Heart left ventricle (tissue), 13 donors: ENCODE data around the gene LRRC71.

Source experiments
- CTCF ChIP-seq, 12 donors: fragments of 200-600 bp; sonication (generic) in 4 of 12; IDR thresholded peaks; one replicate each; pipeline versions ENCODE4 v1.5.0 to v1.8.0; 2018 to 2022; ENCODE audit warnings: antibody characterized with exemption in 12 of 12, mild to moderate bottlenecking in 5 of 12
- POLR2A ChIP-seq, 2 donors: fragments of 450-650 bp; IDR thresholded peaks; one replicate each; pipeline ENCODE4 v1.6.1; 2017; ENCODE audit warnings: antibody characterized with exemption in 2 of 2, mild to moderate bottlenecking in 2 of 2, moderate library complexity in 2 of 2
- donor health status: ischemic (EF 13 %, LVEDD 7.1; RV severe dilation, severe dysfunction).
- donor health status: DM: no; HTN: yes; CAD: no.
- donor health status: DM: no; HTN: no; CAD: no.
- donor health status: ischemic (EF 25% LVEDD 6.9; RV normal size, moderate dysfunction).
- donor health status: ischemic (EF 25% LVEDD 5.7; RV mildly dilated, moderate dysfunction).
- donor health status: ischemic (EF 35%, LVEDD 5.7; RV mildly dilated, moderate dysfunction).
- donor health status: nonischemic (EF 11% LVEDD 7.7; RV severe dilation, severe dysfunction).
- donor health status: DM: yes; HTN: yes; CAD: no.
- donor health status: PGD.
- donor health status: ischemic (EF 29% LVEDD 5.4; RV normal size, mild dysfunction).
- donor health status: nonischemic (EF 23%, LVEDD 6.1; RV moderate dilation, normal function).

- TF ChIP-seq CTCF (IDR thresholded peaks at IDR 0.05) (no peak), POLR2A (IDR thresholded peaks at IDR 0.05) (no peak)
Observed at GRCh38 chr1:156879876-156880275, 40.6 kb upstream of the LRRC71 start.
